Jurkat, Clone E6-1 (cell line): ENCODE results near the gene FBXL14.

Experiments used
- DNase-seq: peaks from one replicate; pipeline ENCODE4 v3.0.0-alpha.2; 2011; ENCODE audit warnings: low read depth, low spot score
- H3K4me3 ChIP-seq: 2 replicates; pipeline ENCODE4 v1.5.1; 2011; ENCODE audit warnings: mild to moderate bottlenecking, low read length, control low read depth, moderate library complexity

FBXL14 gene

GRCh38 chr12:1529228-1529861 lies 65.0 kb downstream of the FBXL14 start:
- no peak overlapping the region for H3K4me3 ChIP-seq
- DNase-seq = no peak

DNA sequence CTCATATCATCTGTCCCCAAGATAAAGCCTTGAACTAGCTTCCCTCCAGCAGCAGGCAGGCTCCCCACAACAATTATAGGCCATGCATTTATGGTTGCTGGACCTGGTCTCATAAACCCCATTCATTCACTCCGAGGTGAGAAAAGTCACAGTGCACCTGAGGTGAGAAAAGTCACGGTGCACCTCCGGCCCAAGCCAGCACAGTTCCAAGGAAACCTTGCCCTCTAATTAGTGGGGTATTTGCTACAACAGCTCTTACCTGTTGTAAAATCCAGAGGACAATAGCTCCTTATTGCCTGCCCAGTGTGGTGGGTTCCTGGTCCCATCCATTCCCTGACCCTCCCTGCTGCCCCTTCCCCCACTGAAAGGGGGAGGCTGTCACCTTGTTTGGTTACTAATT lies 65.6 kb downstream of the FBXL14 start:
- no peak for DNase-seq
- H3K4me3 ChIP-seq = no peak overlapping the region

DNA sequence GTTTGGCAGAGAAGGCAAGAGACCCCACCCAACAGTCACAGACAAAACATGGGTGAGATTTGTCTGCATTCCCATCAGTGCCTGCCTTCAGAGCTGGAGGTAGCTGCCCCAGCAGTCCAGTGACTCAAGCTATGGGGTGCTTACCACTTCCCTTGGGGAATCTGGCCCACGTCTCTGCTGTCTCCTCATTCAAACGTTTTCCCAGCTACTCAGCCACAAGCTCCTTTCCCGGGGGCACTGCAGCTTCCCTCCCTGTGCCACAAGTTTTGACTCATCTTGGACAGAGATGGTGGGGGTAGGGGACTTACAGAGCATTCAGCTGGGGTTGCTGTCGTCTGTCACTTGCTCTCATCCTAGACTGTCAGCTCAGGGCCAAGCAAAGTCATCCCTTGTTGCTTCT lies 66.6 kb downstream of the FBXL14 start:
- no peak overlapping the region for H3K4me3 ChIP-seq
- DNase-seq = no peak

DNA sequence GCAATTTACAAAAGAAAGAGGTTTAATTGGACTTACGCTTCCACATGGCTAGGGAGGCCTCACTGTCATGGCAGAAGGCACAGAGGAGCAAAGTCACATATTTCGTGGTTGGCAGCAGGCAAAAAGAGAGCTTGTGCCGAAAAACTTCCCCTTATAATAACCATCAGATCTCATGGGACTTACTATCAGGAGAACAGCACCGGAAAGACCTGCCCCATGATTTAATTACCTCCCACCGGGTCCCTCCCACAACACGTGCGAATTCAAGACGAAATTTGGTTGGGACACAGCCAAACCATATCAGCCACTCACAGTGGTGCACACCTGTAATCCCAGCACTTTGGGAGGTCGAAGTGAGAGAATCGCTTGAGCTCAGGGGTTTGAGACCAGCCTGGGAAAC lies 68.5 kb downstream of the FBXL14 start:
- no peak for DNase-seq
- no peak overlapping the region for H3K4me3 ChIP-seq

- no peak for DNase-seq
These were observed 70.8 kb downstream of the FBXL14 start for GRCh38 chr12:1523558-1524050.

GRCh38 chr12:1523046-1523445 lies 71.3 kb downstream of the FBXL14 start:
- DNase-seq = no peak
- H3K4me3 ChIP-seq = no peak overlapping the region

More at GRCh38 chr12:1523558-1524050, 70.8 kb downstream of the FBXL14 start:
- H3K4me3 ChIP-seq = no peak overlapping the region

DNA sequence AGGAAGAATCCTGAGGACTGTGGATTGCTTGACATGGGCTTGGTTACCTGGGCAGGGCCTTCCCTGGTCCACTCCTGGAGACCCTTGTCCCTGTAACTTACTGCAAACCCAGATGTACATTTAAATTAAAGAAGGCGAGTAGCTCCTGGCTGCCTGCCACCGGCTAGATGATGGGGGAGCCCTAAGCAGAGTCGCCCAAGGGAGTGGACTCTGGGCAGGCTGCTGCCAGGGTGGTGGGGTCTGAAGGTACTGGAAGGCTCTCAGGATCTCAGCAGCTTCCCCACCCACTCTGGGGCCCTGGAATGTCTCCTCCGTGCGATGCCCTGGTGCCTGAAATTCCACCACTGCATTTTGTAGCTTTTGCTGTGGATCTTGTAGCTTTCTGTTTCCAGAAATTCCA lies 74.7 kb downstream of the FBXL14 start:
- no peak for DNase-seq
- H3K4me3 ChIP-seq = no peak overlapping the region

DNA sequence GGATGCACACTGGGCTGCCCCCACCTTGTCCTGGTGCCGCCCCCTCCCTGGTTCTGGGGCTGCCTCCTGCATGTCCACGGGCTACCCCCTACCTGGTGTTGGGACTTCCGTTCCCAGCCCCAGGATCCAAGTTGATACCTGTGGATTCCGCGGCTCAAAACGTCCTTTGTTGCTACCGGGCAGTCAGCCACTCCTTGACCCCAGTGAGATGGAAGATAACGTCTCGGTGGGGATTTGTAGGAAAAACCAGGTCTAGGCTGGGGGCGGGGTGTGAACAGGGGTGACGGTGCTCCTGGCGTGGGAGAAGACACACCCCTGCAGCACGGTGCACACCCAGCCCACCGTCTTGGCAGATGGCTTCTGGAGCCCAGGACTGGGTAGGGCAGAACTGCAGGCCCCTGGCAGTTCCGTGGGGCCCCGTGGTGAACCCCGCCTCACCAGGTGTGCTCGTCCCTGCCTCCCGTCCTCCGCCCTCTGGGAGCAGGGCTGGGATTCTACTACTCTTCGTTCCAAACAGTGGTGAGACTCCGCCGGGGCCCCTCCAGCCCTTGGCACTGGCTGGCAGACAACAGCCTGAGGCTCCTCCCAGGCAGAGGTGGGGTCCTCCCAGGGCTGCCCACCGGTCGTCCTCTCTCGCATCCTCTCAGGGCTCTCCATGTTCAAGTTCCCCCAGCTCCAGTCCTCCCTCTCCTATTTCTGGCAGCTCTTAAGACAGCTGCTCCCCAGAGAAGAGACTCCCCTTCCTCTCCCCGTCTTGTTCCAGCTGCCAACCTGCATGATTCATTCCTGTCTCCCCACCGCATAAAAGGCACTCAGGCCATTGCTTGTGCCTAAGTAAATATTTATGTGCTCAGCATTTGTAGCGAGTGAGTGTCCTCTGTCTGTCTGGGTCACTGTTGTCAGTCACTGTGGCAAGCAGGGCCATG lies 75.5 kb downstream of the FBXL14 start:
- DNase-seq = no peak
- no peak overlapping the region for H3K4me3 ChIP-seq

DNA sequence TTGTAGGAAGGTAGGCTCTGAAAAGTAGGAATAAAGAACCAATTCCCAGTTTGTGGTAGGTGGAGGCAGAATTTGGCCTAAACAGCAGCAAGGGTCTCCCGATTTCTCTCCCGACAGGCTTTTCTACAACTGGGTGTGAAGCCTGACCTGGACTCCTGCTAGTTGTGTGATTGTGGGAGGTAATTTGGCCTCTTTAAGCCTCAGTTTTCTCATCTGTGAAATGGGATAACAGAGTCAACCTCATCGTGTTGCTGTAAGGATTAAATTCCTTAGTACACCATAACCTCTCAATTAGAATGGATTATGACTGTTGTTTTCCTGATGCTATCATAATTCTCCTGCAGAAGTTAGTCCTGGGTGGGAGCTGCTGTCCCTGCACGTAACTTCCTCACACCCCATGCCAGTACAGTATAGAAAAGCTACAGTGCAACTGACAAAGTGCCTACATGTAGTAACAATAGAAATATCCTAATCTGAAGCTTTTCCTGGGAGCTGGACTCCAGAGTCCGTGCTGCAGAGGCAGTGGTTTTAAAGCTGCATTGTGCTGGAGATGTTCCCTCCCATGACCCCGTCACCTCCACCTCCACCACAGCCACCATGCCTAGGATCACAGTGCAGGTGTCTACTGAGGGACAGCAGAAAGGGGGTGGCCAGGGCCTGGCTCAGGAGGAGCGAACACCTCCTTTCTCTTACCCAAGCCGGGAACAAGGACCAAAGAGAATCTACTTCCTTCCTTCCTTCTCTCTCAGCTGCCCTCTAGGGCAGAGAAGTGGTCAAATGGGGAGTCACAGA lies 76.5 kb downstream of the FBXL14 start:
- H3K4me3 ChIP-seq = no peak overlapping the region
- DNase-seq = no peak

- DNase-seq = no peak
- H3K4me3 ChIP-seq = no peak overlapping the region
These were observed 77.4 kb downstream of the FBXL14 start for GRCh38 chr12:1517007-1517406.
